IPS DF 4.7 (cell line): ENCODE results near the gene TRIM44.
"Not testable (repeated sequence)": the region's sequence is repeated elsewhere in the genome, so short reads cannot be mapped to it uniquely, and the experiment has no call there.

ENCODE experiments used
- DNase-seq: peaks from one replicate; pipeline ENCODE4 v3.0.0-alpha.2; 2013; ENCODE audit warnings: low spot score; ENCODE audit errors: extremely low read depth

Gene TRIM44

DNA sequence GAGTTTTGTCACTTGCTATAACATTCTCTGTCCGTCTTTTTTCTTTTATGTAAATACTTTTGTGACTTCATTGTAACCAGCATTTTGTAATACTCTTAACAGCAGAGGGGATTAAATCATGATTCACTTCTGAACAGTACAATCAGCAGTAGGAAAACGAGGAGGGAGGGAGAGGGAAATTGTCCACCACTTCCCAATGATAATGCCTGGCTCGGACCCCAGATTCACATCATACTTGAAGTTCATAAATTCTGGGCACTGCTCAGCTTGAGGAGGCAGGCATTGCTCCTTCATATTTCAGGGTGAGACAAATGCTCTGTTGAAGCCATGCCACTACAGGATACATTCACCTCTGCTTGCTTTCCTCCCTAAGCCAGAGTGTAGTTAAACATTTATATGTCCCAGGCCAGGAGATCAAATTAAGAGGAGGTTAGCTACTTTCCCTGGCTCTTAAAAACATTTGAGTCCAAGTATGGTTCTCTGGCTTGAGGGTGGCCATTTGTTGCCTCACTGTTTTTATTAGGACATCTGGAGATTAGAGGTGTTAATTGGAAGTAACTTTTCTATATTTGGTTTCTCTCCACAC lies 152.2 kb downstream of the TRIM44 start:
- no peak for DNase-seq

DNA sequence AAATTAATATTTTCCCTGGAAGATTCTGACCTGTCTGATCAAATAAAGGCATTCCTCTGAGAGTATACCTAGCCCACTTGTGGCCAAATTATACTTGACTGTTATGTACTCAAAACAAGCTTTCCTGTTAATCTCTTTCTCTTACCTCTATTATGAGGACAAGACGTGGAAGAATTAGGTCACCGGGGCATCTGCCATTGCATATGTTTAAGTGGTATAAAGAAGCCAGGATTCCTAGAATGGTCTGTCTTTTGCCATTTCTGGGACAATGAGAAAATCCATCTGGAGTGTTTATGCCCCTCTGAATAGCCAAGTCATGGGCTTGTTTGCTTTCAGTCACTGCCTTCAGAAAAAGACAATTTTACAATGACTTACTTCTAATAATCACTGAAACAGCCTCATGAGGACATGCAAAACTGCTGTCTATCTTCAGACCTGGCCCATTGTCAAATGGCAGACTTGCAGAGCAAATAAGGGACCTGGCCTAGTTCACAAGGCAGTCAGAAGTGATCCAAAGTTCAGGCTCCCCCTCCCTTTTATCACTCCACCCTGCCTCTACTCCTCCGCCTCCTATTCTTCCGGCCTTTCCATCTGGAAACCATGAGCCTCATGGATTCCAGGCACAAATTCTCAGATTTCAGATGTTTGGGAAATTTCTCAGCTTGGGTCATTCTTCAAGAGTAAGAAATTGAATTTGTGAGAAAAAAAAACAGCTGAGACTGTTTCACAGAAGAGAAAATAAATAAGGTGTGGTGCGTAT lies 153.2 kb downstream of the TRIM44 start:
- DNase-seq, result no peak

DNA sequence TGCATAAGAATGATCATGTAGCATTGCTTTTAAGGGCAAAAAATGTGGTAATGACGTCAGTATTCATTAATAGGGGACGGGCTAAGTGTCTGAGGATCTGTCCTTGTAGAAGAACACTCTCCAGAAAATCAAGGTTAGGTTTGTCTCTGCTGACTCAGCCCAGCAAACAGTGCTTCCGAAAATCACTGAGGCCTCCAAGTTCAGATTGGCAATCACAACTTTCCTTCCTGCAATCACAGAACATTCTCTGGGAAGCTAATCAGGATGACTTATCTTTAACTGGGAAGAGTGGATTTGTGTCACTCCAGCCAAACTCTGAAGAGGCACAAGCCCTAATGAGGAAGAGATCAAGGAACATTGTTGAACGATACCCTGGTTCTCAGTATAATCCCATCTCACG lies 158.0 kb downstream of the TRIM44 start:
- no peak for DNase-seq

DNA sequence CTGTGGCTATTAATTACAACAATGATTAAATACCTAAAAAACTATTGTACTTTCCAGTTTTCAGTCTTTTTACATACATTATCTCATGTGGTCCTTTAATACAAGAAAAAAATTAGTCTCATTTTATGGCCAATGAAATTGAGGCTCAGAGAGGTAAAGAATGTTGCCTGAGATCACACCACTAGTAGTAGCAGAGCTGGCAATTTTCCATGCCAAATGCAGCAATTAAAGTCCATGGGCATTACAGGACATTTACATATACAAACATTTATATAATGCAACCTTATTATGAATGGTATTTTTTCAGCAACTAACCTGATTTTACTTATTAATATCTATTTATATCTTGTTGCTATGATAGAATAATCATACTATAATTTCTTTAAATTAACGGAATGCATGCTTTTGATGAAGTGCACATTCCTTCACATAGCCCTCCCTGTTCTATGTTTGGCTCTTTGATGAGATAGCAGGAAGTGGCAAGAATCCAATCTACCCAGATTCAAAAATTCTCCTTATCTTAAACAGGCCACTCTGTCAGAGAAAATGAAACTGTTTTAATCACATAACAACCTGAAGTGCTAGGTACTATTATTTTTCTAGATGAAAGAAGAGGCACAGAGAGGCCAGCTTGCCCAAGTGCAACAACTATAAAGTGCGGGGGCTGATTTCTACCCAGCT lies 160.4 kb downstream of the TRIM44 start:
- no peak for DNase-seq

DNA sequence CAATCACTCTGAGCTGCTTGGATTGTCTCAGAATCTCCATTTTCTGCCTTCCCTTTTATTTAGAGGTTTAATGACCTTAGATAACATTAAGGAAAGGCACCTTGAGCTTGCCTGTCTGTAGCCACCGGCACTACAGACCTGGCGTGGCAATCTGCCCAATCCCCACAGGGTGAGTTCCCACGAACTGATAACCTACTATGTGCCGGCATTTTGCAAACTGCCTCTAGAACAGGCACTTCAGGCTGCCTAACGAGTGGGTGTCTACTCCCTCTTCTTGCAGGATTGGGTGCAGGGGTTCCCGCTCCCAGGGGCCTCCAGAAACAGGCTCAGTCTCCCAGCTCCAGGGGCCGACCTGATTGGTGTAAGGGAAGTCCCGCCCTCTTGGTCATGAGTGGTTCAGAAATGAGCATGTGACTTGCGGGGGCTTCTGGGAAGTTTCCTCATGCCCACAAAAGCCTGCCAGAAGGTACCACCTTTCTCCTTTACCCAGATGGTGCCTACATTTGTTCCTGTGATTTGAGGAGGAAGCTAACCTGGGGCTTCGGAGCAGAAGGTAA lies 161.2 kb downstream of the TRIM44 start:
- no peak for DNase-seq

DNA sequence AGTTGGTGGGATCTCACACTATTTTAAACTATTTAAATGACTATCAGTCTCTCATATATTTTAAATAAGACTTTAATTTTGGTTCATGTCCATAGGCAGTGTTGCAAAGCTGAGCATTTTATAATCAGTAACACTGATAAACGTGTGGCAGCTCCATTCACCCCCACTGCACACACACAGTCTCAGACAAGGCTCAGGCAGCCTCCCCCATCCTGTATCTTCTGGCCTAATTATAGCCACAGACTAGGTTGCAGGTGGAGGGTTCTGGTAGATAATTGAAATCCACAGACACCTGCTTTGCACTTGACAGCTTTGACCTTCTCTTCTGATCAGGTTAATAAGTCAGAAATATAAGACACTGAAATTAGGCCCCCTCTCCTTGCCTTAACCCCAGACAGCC lies 162.8 kb downstream of the TRIM44 start:
- no peak for DNase-seq

DNA sequence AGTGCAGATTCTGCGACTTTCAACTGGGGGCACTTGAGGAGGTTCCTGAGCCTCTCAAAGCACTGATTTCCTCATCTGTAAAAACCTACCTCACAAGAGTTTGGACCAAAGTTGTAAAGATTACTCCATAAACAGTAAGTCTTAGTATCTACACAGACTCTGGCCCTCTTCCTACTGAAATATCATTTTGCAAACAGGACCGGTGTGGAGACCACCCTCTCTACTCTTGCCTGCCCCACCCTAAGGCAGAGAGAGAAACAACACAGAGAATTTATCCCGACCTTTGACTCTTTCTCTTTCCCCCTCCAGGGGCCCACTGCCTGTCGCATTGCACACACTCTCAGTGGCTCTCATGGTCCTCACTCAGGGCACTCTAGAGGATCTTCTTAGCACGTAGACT lies 163.4 kb downstream of the TRIM44 start:
- DNase-seq, result no peak

DNA sequence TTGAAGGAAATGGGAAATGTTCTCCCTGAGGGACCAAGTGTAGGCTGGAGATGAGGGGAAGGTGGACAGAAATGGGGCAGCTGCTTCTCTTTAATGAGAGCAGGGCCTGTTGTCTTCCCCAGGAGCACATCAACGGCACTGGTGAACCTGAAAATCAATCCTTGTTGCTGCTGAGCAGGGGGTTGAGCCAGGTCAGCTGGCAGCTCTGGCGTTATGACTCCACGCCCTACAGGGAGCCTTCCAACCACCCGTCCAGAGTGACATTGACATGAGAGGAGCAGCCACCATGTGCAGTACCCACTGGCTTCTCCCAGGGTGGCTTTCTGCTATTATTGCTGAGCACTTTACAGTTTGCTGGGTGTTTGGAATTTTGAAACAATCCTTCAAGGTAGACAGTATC lies 164.4 kb downstream of the TRIM44 start:
- no peak for DNase-seq

DNA sequence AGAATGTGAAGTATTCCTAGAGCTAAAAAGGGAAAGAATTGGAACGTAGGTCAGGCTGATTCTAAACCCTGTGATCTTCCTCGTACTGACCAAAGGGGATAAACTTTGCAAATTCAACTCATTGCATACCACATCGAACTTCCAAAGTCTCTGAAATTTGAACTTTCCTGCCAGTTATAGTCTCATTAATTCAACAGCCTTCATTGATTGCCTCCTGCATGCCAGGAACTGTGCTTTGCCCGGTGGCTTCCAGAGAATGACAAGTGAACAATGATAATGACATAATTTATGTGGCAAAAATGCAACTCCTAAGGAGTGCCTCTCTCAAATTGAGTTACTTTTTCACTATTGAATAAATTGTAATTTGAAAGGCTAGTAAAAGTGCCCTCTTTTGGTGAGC lies 173.6 kb downstream of the TRIM44 start:
- no peak for DNase-seq

DNA sequence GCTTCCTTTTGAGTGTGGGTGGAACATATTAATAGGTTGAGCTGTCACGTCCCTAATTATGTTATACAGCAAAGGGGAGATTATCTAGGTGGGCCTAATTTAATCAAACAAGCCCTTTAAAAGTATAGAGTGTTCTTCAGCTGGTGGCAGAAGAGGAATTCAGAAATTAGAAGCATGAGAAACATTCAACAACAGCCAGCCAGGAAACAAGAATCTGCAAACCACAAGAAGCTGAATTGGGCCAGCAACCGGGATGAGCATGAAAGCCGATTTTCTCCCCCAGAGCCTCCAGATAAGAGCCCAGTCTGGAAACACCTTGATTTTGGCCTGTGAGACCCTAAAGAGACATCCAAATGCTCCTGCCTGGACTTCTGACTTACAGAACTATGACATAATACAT lies 175.5 kb downstream of the TRIM44 start:
- DNase-seq, result no peak

DNA sequence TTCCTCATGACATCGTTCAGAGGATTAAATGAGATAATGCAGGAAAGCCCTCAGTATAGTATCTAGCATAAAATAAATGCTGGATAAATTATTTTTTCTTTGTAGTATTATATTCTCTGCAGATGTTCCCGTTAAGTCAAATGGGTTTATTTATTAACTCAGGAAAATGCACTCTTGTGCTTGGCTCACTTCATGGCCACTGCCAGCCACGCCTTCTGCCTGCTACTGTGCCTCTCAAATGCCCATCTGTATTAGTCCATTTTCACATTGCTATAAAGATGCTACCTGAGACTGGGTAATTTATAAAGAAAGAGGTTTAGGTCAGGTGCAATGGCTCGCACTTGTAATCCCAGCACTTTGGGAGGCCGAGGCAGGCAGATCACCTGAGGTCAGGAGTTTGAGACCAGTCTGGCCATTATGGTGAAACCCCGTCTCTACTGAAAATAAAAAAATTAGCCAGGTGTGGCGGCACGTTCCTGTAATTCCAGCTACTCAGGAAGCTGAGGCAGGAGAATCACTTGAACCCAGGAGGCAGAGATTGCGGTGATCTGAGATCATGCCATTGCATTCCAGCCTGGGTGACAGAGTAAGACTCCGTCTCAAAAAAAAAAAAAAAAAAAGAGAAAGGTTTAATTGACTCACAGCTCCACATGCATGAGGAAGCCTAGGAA lies 176.3 kb downstream of the TRIM44 start:
- DNase-seq, result not testable (repeated sequence)

DNA sequence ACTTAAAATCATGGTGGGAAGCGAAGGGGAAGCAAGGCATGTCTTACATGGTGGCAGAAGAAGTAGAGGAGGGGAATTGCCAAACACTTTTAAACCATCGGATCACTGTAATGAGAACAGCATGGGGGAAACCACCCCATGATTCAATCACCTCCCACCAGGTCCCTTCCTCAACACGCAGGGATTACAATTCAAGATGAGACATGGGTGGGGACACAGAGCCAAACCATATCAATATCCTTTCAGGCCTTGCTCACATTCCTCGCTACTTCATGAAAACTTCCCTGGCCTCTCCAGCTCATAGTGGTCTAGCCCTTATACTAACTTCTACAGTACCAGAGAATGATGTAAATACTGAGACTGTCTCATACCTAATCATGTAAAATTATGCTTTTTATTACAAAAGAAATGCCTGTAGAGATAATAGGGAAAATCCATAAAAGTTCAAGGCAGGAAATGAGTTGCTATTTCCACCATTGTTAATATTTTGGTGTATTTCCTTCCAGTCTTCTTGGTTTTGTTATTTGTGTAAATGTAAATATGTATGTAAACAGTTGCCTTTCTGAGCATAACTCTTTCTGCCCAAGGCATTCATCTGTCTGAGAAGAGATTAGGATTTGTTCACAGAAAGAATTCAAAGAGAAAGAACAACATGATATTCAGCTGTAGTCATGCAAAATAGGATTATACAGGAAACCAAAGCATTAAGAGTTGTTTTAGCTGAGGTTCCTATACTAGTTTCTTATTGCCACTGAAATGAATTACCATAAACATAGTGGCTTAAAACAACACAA lies 177.0 kb downstream of the TRIM44 start:
- DNase-seq, result no peak

DNA sequence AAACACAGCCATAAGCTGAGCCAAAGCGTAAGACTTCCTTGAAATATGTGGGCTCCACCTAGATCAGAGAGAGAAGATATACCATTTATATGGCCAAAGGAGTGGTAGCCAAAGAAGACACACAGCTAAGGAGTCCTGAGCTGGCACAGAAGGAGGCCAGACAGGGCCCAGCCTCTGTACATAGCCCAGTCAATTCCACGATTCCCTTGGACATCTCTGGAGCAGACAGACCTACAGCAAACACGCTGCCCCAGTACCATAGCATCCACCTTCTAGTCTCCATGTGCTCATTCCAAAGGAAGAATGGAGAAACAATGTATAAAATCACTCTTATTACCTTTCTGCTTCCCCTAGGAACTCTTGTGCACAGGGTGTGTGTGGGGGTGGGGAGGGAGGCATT lies 179.2 kb downstream of the TRIM44 start:
- DNase-seq, result no peak

DNA sequence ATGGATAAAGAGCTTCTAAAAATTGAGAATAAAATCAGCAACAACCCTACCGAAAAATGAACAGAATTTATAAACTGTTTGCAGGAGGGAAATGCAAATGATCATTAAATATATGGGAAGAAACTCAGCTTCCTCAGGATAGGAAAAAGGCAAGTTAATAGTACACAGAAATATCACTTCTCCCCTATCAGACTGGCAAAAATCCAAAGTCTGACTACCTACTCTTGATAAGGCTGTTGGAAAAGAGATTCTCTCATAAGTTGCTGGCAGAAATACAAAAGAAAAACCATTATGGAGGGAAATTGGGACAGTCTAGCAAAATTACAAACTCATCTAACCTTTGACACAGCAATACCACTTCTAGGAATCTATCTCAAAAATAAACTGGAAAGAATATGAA lies 180.4 kb downstream of the TRIM44 start:
- DNase-seq, result no peak

DNA sequence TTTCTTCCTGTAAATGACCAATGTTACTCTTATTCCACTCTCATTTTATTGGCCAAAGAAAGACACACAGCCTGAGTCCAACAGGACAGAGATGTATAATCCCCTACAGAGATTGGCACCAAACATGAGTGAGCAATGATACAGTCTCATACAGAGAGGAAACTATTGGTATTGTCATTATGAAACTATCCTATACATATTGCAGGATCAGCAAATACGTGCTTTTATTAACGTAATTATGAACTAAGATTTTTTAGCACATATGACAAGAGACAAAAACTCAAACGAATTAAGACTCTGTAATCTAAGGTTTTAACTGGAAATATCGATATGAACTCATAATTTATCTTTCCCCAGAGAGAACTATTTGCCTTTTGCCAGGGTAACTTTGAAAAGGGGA lies 182.0 kb downstream of the TRIM44 start:
- no peak for DNase-seq

DNA sequence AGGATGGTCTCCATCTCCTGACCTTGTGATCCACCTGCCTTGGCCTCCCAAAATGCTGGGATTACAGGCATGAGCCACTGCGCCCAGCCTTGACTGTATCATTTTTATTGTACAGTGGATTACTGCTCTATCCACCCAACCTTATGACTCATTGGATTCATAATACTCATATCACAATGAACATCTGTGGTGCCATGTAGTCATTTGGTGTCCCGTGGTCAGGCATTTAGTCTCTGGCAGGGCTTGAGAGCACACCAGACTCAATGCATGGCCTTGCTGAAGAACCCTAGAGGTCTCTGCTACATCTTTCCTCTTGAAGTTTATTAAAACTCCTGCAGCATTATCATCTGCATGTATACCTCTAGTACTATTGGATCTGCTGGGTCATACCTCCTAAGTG lies 183.3 kb downstream of the TRIM44 start:
- DNase-seq, result no peak

DNA sequence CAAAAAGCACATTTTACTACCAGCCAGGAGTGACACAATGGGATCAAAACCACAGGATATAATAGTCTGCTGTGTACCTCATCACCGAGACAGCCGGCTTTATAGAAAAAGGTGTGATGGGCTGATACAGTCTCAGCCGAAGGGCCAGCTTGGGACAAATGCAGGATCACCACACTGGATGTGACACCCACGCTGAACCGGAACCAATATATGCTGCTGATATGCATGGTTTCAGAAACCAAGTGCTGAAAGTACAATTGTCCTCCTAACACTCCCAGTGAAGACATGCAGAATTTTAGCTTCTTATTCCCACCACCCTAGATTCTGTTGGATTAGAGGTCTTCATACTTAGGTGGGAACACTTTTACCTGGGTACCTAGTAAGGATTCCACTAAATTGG lies 184.3 kb downstream of the TRIM44 start:
- DNase-seq, result no peak

DNA sequence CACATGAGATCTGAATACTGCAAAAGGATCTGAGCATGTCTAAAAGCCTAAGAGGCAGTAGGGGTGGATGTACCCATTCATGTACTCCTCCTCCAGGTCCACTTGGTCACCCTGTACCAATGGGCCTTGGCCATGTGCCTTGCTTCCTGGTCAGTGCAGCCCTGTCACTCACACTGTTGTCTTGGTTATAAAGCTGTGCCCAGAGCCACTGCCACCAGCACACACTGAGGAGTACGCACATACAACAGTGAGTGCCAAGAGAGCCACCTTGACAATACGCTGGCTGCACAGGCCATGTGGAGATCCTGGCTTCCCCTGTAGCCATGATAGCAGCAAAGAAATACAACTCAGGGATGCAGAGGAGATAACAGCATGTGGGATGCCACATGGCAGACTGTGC lies 184.9 kb downstream of the TRIM44 start:
- DNase-seq, result no peak

DNA sequence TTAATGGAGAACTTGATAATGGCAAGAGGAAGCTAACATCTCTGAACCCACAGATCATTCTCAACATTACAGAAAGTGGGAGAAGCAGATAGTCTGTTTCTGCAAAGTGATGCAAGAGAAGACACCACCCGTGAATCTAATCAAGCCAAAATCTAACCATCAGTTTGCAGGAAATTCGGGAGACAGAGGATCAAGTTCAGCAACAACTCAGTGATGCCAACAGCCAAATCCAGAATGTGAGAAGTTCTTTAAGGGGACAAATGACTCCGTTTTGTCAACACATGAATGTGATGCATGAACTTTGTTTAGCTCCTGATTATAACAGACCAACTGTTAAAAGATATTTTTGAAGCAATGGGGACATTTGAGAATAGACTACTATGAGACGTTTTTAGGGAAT lies 186.0 kb downstream of the TRIM44 start:
- no peak for DNase-seq

DNA sequence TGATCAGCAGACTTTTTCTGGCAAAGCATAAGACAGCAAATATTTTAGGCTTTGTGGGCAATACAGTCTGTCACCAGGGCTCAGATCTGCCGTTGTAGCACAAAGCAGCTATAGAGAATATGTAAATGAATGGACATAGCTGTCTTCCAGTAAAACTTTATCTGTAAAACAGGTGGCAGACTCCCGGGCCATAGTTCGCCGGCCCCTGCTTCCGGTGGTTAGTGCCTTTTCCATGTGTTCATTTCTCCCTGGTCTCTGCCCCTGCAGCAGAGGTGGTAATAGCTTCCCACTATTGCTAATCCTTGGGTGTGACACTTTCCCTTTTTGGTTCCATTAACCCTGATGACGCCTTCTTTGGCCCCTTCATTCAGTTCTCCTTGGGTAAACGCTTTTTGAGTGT lies 187.6 kb downstream of the TRIM44 start:
- DNase-seq, result no peak

DNA sequence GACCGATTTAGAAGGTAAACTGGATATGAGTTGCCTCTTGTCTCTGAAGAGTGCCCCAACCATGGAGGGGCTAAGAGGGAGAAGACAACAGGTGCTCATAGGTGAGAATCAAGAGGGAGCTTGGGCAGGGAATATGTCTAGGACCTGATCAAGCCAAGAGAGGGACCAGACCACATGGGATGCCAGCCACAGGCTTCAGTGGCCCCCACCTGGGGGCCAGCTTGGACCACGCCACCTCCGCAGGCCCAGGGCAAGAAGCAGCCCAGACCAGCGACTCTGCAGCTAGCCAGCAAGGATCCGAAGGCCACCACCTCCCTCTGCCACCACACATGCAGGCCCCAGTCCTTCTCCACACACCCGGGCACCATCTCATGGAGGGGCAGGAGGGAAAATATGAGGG lies 188.8 kb downstream of the TRIM44 start:
- no peak for DNase-seq
